ENCODE results near the gene GRM2.
A peak's percentile ranks its signal among the peaks of the same experiment; 100 is the strongest.

The GRM2 gene

DNA sequence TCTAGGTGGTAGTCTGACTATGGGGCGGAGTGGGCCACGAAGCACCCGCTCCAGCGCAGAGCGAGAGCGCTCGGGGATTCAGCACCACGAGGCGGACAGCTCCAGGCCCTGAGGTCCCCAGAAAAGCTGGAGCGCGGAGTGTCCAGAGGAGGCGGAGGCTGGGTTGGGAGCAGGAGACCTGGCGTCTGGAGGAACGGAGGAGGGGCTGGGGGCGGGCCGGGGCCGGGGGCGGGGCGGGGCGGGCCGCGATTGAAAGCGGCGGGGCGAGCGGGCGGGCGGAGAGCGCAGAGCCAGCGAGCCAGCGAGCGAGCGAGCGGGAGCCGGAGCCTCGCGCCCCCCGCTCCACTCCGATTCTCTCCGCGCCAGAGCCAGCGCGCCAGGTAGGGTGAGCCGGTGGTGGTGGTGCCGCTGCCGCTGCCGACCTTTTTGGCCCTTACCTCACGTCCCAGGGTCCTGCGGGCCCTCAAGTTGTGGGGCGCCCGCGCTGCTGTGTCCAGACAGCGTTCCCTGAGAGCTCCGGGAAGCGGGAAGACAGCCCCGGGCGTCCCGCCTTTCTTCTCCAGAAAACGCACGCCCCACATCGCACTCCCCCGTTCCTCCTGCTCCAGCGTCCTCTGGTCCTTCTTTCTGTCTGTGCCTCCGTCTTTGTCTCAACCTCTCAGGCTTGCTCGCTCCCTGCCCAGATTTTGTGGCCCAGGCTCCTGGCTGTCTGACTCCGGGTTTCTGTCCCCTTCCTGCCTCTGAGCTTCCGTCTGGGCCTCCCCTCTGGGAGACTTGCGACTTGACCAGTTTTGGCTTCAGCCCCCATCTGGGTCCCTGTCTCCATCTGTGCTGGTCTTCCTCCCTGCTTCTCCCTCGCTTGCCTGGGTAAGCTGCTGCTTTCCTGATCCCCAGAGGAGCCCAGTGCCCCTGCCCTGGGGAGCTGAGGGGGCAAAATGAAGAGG is at the start of gene GRM2:
GRM2 (plus strand) TSS at position 281 of the 944 bp plus-strand sequence. CDS start 1,916 bp downstream, outside the sequence.
- peaks cover 24% of the 10 kb centered on the region for H3K4me1 Mint-ChIP-seq
- H3K27me3 Mint-ChIP-seq: no peaks in the 10 kb centered on the region
- no peak within 1 kb of the TSS for H3K27ac Mint-ChIP-seq
- H3K9me3 Mint-ChIP-seq: no peaks in the 10 kb centered on the region
- peak; percentile 4 for ATAC-seq
- peaks cover 16% of the 10 kb centered on the region for H3K36me3 Mint-ChIP-seq
- H3K4me3 Mint-ChIP-seq: peak within 1 kb of the TSS; percentile 37

DNA sequence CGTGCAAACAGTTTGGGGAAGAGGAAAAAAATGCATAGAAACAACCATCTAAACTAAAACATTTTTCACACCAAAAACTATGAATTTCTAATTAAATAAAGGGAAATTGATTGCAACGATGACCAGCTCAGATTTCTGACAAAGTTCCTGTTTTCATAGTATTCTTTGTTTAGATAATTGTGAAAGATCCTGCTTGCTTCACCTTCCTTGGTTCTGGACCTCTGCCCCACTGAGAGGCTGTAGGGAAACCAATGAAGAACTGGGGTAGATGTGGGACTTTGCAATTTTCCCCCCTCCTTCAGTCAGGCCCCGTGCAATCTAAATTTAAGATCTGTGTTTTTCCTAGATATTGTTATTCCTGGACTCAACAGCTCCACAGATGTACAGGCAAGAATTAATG is 49.6 kb upstream of the GRM2 start:
- Mint-ChIP-seq H3K27ac (no peak overlapping the region), H3K4me3 (no peak overlapping the region), H3K27me3 (no peaks in the 10 kb centered on the region), H3K4me1 (no peaks in the 10 kb centered on the region), H3K36me3 (peaks cover 65% of the 10 kb centered on the region), H3K9me3 (peaks cover 5% of the 10 kb centered on the region)
- no peak for ATAC-seq

DNA sequence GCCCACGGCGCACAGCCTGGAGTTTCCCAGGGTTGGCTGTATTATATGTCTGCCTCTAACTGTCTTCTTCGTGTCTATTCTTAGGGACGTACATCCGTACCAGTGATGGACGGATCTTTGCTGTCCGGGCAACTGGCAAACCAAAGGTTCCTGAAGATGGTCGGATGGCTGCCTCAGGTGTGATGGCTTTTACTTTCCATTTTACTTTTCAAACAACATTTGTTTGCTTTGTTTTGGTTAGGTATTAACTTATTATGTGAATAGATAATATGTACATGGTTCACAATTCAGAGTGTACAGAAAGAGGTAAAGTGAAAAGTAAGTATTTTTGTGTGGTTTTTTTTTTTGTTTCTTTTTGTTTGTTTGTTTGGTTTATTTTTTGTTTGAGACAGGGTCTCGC is 46.9 kb upstream of the GRM2 start:
- peaks cover 74% of the 10 kb centered on the region for H3K36me3 Mint-ChIP-seq
- H3K27me3 Mint-ChIP-seq: no peaks in the 10 kb centered on the region
- no peak overlapping the region for H3K4me3 Mint-ChIP-seq
- H3K4me1 Mint-ChIP-seq: no peaks in the 10 kb centered on the region
- H3K9me3 Mint-ChIP-seq: no peaks in the 10 kb centered on the region
- no peak overlapping the region for H3K27ac Mint-ChIP-seq
- no peak for ATAC-seq

DNA sequence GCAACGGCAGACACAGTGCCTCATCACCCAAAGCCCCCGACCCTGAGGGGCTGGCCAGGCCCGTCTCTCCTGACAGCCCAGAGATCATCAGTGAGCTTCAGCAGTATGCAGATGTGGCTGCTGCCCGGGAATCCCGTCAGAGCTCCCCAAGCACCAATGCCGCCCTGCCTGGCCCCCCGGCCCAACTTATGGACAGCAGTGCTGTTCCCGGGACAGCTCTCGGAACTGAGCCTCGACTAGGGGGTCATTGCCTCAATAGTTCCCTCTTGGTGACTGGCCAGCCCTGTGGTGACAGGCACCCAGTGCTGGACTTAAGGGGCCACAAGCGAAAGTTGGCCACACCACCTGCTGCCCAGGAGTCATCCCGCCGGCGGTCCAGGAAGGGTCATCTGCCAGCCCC is 44.4 kb upstream of the GRM2 start:
- H3K4me1 Mint-ChIP-seq: no peaks in the 10 kb centered on the region
- no peaks in the 10 kb centered on the region for H3K27me3 Mint-ChIP-seq
- H3K27ac Mint-ChIP-seq: no peak overlapping the region
- no peak for ATAC-seq
- H3K4me3 Mint-ChIP-seq: no peak overlapping the region
- no peaks in the 10 kb centered on the region for H3K9me3 Mint-ChIP-seq
- H3K36me3 Mint-ChIP-seq: peaks cover 56% of the 10 kb centered on the region

DNA sequence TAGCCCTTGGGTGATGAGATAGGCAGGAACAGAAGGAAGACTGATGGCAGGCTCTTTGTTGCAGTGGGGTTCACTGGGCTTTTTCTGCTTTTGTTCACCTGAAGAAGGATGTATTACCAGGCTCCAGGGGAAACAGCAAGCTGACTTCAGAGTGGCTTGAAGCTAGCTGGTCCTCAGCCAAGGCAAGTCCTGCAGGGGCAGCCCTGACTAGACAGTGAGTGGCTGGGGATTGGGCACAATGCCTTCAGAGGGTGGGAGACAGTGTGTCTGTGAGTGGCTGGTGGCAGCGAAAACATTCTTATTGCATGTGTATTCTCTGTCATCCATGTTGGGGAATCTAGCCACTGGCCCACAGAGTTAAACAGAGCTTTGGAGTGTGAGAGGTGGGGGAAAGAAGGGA is 38.1 kb upstream of the GRM2 start:
- no peaks in the 10 kb centered on the region for H3K27me3 Mint-ChIP-seq
- no peak overlapping the region for H3K4me3 Mint-ChIP-seq
- peaks cover 42% of the 10 kb centered on the region for H3K4me1 Mint-ChIP-seq
- ATAC-seq: no peak
- H3K36me3 Mint-ChIP-seq: peaks cover 3% of the 10 kb centered on the region
- H3K27ac Mint-ChIP-seq: no peak overlapping the region
- no peaks in the 10 kb centered on the region for H3K9me3 Mint-ChIP-seq

DNA sequence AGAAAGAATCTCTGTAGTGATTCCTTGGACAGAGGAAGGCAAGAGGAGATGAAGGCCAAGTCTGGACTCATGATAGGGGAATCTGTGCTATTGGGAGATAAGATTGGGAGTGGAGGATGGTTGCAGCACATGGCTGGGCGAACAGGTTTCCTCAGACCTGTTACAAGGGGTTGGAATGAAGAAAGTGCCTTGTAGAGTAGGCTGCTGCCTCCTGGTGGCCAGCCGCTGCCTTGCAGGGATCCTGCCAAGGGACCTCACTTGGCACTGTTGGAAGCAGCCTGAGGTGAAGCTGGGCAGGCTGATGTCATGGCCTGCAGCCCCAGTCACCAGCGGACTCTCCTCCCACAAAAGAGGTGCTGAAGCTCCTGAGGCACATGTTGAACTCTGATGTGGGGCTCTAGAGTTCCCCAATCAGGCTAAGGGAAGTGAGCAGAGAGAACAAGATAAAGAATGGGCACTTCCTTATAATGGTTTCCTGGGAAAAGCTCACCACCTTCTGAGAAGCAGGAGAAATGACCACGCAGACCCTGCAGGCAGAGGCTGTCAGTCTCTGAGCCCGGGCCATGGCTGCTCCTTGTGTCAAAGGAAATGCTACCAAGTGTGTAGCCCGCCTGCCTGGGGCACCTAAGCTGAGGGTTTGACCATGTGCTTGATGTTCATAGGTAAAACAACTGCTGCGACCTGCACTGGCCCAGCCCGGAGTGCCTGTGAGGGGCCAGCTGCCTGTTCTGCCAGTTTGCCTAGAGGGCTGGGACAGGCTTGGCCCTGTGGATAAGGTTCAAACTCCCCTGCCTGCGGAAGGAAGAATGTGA is 37.4 kb upstream of the GRM2 start:
- no peak overlapping the region for H3K27ac Mint-ChIP-seq
- no peak for ATAC-seq
- H3K9me3 Mint-ChIP-seq: no peaks in the 10 kb centered on the region
- no peaks in the 10 kb centered on the region for H3K36me3 Mint-ChIP-seq
- peaks cover 46% of the 10 kb centered on the region for H3K4me1 Mint-ChIP-seq
- no peaks in the 10 kb centered on the region for H3K27me3 Mint-ChIP-seq
- peak overlapping the region; percentile 68 for H3K4me3 Mint-ChIP-seq

DNA sequence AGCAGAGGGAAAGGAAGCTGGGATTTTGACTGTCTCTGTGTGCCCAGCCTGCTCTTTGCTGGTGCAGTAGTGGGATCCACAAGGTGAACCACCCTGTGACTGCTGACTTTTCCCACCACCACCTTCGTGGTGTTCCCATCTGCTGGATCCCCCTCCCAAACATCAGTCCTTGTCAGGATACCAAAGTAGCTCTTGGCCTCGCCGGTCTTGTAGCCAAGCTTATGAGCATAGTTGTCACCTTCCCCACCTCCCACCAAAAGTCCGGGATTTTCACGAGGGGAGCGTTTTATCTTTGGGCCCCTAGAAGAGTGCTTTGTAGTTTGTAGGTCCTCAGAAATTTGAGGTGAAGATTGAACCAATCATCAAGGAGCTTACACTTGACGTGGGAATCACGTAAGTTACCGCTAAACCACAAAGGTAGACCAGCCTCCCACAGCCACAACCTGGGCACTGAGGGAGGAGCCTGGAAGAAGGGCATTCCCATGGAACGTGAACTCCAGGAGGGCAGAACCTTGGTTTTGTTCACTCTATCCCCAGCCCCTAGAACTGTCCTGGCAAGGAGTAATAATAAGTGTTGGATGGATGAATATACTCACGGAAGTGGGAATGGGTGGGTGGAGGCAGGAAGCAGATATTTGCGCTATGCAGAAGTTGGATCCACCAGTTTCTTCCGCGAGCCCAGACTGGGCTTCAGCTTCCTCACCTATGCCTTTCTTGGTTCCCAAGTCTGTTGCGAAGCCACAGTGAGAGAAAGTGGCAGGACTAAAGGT is 36.6 kb upstream of the GRM2 start:
- Mint-ChIP-seq H3K27ac (peak overlapping the region; percentile 75), H3K4me1 (peaks cover 54% of the 10 kb centered on the region), H3K9me3 (no peaks in the 10 kb centered on the region), H3K27me3 (no peaks in the 10 kb centered on the region), H3K36me3 (peaks cover 6% of the 10 kb centered on the region), H3K4me3 (peak overlapping the region; percentile 79)
- no peak for ATAC-seq

DNA sequence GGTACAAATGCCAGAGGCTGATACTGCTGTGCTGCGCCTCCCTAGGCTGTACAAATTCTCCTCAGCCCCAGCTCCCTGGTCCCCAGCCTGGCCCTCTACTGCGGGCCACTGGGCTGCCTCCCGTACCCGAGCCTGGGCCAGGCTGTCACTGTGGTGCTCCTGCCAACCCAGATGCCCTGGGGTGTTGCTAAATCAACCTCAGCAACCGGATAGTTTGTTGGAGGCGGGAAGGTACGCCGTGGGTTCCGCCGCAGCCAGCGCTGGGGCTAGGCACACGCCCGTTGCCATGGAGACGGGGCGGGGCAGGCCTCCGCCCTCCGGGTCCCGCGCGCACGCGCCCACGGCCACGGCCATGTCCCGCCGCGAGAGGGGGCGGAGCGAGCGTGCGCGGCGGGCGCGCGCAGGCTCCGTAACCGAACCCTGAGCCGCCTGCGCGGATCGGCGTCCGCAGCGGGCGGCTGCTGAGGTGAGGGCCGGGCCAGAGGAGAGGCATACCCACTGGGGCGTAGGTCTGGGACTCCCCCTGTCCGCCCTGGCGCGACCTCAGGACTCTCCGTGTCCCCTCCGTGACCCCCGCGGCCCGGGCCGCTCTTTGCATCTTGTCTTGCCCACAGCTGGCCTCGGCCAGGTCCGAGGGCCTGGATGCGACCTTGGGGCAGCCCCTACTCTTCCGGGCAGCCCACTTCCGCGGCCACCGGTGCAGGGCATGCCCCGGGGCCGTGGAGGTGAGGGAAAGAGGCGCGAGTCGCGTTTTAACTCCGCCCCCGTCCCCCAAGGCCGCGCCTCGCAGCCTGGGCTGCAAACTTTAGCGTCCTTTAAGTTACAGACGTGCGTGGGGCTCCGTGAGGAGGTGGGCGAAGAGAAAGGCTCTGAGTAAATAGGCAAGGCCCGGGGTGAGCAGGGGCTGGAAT is 35.8 kb upstream of the GRM2 start, which contains the start of gene TEX264:
TEX264 (plus strand) TSS at position 430 of the 911 bp plus-strand sequence. CDS start 3,053 bp downstream, outside the sequence.
- peak within 1 kb of the TSS; percentile 75 for H3K27ac Mint-ChIP-seq
- peaks cover 14% of the 10 kb centered on the region for H3K36me3 Mint-ChIP-seq
- peak; percentile 94 for ATAC-seq
- H3K4me1 Mint-ChIP-seq: peaks cover 62% of the 10 kb centered on the region
- no peaks in the 10 kb centered on the region for H3K9me3 Mint-ChIP-seq
- H3K27me3 Mint-ChIP-seq: no peaks in the 10 kb centered on the region
- peak within 1 kb of the TSS; percentile 79 for H3K4me3 Mint-ChIP-seq

DNA sequence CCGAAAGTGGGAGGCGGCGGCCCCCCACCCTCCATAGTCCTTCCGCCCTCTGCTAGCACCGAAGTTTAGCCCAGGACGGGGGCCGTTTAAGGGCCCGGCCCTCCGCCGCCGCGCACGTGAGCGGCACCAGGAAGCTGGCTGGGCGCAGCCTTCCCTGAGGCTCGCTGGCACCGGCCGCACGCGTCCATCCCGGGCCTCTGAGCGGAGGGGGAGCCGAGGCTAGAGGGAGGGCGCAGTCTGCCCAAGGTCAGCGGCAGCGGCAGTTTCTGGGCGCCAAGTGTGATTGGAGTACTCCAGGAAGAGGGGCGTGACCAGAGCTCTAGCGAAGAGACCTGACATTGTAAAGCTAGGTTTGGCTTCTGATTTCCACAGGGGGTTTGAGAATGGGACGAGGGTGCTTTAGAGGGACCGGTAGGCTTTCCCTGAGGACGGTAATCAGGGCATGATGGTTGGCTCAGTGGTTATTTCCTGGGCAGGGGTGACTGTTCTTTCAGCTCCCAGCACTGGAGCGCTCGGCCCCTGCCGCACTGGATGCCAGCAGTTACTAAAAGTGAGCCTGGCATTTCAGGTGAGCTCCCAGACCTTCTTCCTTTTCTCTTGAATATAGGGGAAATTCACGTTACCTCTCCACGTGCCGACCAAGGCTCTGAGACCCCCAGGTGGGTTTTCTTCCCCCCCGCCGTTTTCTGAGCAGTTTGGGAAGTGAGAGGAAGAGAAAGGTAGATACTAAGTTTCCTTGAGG is 35.0 kb upstream of the GRM2 start:
- Mint-ChIP-seq H3K27ac (peak overlapping the region; percentile 75), H3K4me3 (peak overlapping the region; percentile 79), H3K9me3 (no peaks in the 10 kb centered on the region), H3K4me1 (peaks cover 66% of the 10 kb centered on the region), H3K36me3 (peaks cover 17% of the 10 kb centered on the region), H3K27me3 (no peaks in the 10 kb centered on the region)
- ATAC-seq: peak; percentile 62

DNA sequence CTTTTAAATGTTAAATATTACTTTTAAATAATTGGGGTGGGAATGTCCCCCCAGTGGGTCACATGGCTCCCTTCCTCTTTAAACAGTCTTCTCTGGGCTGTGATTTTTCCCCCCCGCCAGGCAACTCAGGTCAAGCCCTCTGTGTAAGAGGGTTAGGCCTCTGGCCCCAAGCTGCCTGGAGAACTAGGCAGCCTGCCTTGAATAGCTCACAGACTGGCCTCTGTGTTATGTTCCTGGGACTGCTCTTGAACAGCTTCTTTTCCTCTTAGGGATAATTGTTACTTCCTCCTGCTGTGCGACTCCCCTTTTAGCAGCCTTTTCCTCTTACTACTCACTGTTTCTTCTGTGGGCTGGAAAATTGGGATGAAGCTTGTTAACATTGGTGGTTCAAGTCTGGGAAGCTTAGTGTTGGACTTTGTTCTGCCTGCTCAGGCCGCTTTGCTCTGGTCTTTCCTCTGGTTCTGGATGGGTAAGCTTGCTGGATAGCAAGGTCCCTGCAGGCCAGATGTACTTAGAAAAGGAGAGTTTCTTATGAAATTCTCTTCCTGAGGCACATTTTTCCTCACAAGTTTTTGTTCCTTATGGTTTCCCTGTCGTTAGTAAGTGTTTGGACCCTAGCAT is 33.6 kb upstream of the GRM2 start:
- Mint-ChIP-seq H3K9me3 (no peaks in the 10 kb centered on the region), H3K4me1 (peaks cover 75% of the 10 kb centered on the region), H3K4me3 (peak overlapping the region; percentile 35), H3K36me3 (peaks cover 17% of the 10 kb centered on the region), H3K27me3 (no peaks in the 10 kb centered on the region), H3K27ac (peak overlapping the region; percentile 61)
- no peak for ATAC-seq

DNA sequence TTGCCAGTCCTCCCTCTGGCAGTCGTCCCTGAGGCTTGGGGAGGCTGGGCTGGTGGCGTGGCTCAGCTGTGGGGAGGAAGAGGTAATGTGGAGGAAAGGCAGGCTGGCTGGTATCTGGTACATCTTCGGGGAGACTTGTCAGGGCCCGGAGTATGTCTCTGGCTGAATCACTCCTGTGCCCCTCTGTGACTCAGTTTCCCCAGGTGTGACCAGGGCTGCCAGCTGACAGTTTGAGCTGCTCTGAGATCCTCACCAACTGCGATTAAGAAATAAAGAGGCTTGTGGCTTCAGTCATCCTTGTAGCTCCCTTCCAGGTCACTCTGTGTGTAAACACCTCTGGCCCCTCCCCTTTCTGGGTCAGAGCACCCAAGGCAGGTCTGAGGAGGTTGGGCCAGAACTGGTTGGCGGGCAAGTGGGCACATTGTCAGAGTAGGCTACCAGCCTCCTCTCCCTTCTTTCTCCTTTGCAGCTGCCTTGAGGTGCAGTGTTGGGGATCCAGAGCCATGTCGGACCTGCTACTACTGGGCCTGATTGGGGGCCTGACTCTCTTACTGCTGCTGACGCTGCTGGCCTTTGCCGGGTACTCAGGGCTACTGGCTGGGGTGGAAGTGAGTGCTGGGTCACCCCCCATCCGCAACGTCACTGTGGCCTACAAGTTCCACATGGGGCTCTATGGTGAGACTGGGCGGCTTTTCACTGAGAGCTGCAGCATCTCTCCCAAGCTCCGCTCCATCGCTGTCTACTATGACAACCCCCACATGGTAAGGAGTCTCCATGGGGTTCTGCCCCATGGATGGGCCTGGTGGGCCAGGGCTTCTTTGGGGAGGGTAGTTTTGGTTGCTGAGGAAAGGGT is 32.8 kb upstream of the GRM2 start:
- Mint-ChIP-seq H3K36me3 (peaks cover 17% of the 10 kb centered on the region), H3K4me3 (no peak overlapping the region), H3K9me3 (no peaks in the 10 kb centered on the region), H3K27ac (peak overlapping the region; percentile 61), H3K4me1 (peaks cover 77% of the 10 kb centered on the region), H3K27me3 (no peaks in the 10 kb centered on the region)
- no peak for ATAC-seq

DNA sequence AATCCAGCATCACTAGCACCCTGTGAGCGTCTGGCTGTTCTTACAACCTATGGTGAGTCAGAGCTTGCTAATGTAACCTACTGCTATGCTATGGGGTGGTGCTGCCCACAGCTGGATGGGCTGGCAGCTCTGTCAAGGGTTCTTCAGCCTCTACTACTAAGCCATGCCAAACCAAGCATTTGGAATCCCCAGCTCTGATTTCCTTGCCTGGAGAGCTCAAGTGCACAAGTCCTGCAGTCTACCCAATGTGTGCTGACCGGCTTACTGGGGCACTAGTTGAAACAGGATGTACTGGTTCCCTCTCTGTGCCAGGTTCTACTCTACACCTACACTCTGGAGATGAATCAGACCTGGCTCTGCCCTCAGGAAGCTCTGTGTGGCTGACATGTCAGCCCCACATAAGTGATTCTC is 31.7 kb upstream of the GRM2 start:
- H3K4me1 Mint-ChIP-seq: peaks cover 77% of the 10 kb centered on the region
- no peaks in the 10 kb centered on the region for H3K9me3 Mint-ChIP-seq
- H3K4me3 Mint-ChIP-seq: no peak overlapping the region
- ATAC-seq: no peak
- H3K36me3 Mint-ChIP-seq: peaks cover 17% of the 10 kb centered on the region
- H3K27ac Mint-ChIP-seq: peak overlapping the region; percentile 36
- no peaks in the 10 kb centered on the region for H3K27me3 Mint-ChIP-seq

All from stimulated activated memory B cell treated with anti-CD40 and anti-IgM and Interleukin-4, amounts not matched to agents 10 μg/mL and 1 μg/mL and 100 μg/mL, for 72 hours (primary cell).